T-cell (primary cell): ENCODE data around the gene ELMO1. TPM values are rescaled to one million over a fixed set of nuclear protein-coding genes. Genes with fewer than 3 reads are reported as not detected.

ENCODE experiments used
- ATAC-seq, 4 experiments: fragments of 200-7000 bp in 3 of 4; fragments of 150-1000 bp in 1 of 4; cut with Tn5 transposase; replicated peaks in 1 of 4; 1 replicate in 3 of 4; 2 replicates in 1 of 4; pipeline ENCODE4 v1.10.0; 2021; ENCODE audit warnings: moderate library complexity in 3 of 4, mild to moderate bottlenecking in 2 of 4, moderate number of reproducible peaks in 1 of 4
- CTCF ChIA-PET, 2 donors: fragments of 300-600 bp; sonication (Branson Sonifier 250); formaldehyde crosslinking; loops; one replicate each; lab custom pipeline; 2022; ENCODE audit warnings: antibody characterized with exemption in 2 of 2; lab: Charles Lee
- POLR2A ChIA-PET, 2 donors: fragments of 300-600 bp; sonication (Branson Sonifier 250); formaldehyde crosslinking; loops; one replicate each; lab custom pipeline; 2022; ENCODE audit warnings: antibody characterized with exemption in 2 of 2; lab: Charles Lee
- DNase-seq, 35 experiments: peaks; one replicate each; pipeline versions ENCODE4 v3.0.0 to v3.0.0-alpha.2; 2013 to 2023
- H3K27ac ChIP-seq: one replicate; pipeline ENCODE4 v1.5.1; 2013; ENCODE audit warnings: low read length
- H3K27me3 ChIP-seq, 2 experiments: replicated peaks in 1 of 2; 1 replicate in 1 of 2; 2 replicates in 1 of 2; pipeline versions ENCODE4 v1.6.1 to v1.7.0; 2013; ENCODE audit warnings: low read length in 1 of 2, mixed read lengths in 1 of 2; ENCODE audit not compliant: control insufficient read depth in 2 of 2, insufficient read depth in 2 of 2; ENCODE audit errors: extremely low read depth in 1 of 2
- H3K36me3 ChIP-seq, 2 donors: 1 replicate in 1 of 2; 2 replicates in 1 of 2; pipeline versions ENCODE4 v1.6.1 to v1.7.0; 2013; ENCODE audit warnings: low read length in 1 of 2; ENCODE audit not compliant: control insufficient read depth in 2 of 2, insufficient read depth in 1 of 2; ENCODE audit errors: extremely low read depth in 1 of 2
- H3K4me1 ChIP-seq, 2 experiments: 1 replicate in 1 of 2; 2 replicates in 1 of 2; pipeline versions ENCODE4 v1.6.1 to v1.7.0; 2013; ENCODE audit warnings: low read length in 2 of 2, mixed read lengths in 1 of 2; ENCODE audit not compliant: insufficient read depth in 2 of 2, control insufficient read depth in 1 of 2; ENCODE audit errors: extremely low read depth in 1 of 2
- H3K4me3 ChIP-seq, 2 donors: 1 replicate in 1 of 2; 2 replicates in 1 of 2; pipeline versions ENCODE4 v1.5.1 to v1.7.0; 2013; ENCODE audit warnings: mild to moderate bottlenecking in 2 of 2, low read length in 1 of 2, moderate library complexity in 1 of 2; ENCODE audit not compliant: control insufficient read depth in 1 of 2; ENCODE audit errors: extremely low read depth in 1 of 2
- H3K9me3 ChIP-seq: 2 replicates; pipeline ENCODE4 v1.7.0; 2013
- H3K27ac Mint-ChIP-seq, 2 donors: one replicate each; pipeline ENCODE4 v1.8.0; 2020 to 2021; ENCODE audit warnings: mild to moderate bottlenecking in 2 of 2, mixed read lengths in 2 of 2
- H3K27me3 Mint-ChIP-seq, 2 donors: one replicate each; pipeline ENCODE4 v1.8.0; 2021 to 2022; ENCODE audit warnings: mixed read lengths in 2 of 2
- H3K36me3 Mint-ChIP-seq: one replicate; pipeline ENCODE4 v1.8.0; 2021; ENCODE audit warnings: mixed read lengths
- H3K4me1 Mint-ChIP-seq, 3 donors: one replicate each; pipeline ENCODE4 v1.8.0; 2020 to 2022; ENCODE audit warnings: mixed read lengths in 3 of 3, mild to moderate bottlenecking in 1 of 3
- H3K4me3 Mint-ChIP-seq, 3 donors: one replicate each; pipeline ENCODE4 v1.8.0; 2020 to 2022; ENCODE audit warnings: mild to moderate bottlenecking in 3 of 3, mixed read lengths in 3 of 3, moderate library complexity in 3 of 3
- H3K9me3 Mint-ChIP-seq, 3 donors: one replicate each; pipeline ENCODE4 v1.8.0; 2020 to 2022; ENCODE audit warnings: mixed read lengths in 3 of 3
- WGBS: methylation state at CpG from one replicate; pipeline ENCODE4 v1.1.5; 2013; ENCODE audit warnings: missing lambda C conversion rate; ENCODE audit not compliant: insufficient coverage; 5-methylcytosine and 5-hydroxymethylcytosine counted together
- total RNA-seq, 35 experiments: library from RNA in 6 of 35; stranded (reverse) in 6 of 35; fragments of 120-200 nt in 1 of 35; gene quantifications; one replicate each; pipeline versions ENCODE4 v1.2.1 to v1.2.4 and lab custom pipeline; 2013 to 2026

The ELMO1 gene
- total RNA-seq, 5 donors from 2014 or later (not counting 1 experiment from before 2014, with no cell fraction given) = 101 to 149 (median 113) TPM

DNA sequence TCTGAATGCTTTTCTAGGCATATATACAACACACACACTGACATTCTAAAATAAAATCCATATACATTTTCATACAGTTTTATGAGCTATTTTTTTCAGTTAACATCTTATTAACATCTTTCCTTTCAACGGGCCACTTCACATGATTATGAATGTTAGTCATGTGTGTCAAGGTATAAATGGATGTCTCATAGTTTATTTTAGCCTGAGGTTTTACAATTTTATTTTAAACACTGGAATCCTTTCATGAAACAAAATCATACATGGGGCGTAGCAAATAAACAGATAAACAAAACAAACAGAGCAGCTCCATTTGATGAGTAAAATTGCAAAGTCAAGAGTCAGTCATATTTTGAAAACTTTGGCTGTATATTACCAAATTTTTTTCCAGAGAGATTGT lies 604.3 kb downstream of the ELMO1 start:
- POLR2A ChIA-PET = no interaction called here
- H3K9me3 Mint-ChIP-seq = peaks cover 6 to 18% (median 9%) of the 10 kb centered on the region in 3 donors
- H3K27ac Mint-ChIP-seq = no peak overlapping the region
- no peaks in the 10 kb centered on the region for H3K36me3 ChIP-seq
- no peaks in the 10 kb centered on the region for H3K4me1 Mint-ChIP-seq
- no peak for ATAC-seq
- no peaks in the 10 kb centered on the region for H3K27me3 Mint-ChIP-seq
- H3K4me3 Mint-ChIP-seq = no peak overlapping the region
- no peak overlapping the region for H3K4me3 ChIP-seq
- no peak for DNase-seq
- H3K27me3 ChIP-seq = no peaks in the 10 kb centered on the region
- H3K36me3 Mint-ChIP-seq = peaks cover 15% of the 10 kb centered on the region
- no CpG with 5 or more reads among the region's 2 CpGs for WGBS
- H3K27ac ChIP-seq = no peak overlapping the region
- CTCF ChIA-PET = no interaction called here
- H3K4me1 ChIP-seq = no peaks in the 10 kb centered on the region
- H3K9me3 ChIP-seq = peaks cover 3% of the 10 kb centered on the region

DNA sequence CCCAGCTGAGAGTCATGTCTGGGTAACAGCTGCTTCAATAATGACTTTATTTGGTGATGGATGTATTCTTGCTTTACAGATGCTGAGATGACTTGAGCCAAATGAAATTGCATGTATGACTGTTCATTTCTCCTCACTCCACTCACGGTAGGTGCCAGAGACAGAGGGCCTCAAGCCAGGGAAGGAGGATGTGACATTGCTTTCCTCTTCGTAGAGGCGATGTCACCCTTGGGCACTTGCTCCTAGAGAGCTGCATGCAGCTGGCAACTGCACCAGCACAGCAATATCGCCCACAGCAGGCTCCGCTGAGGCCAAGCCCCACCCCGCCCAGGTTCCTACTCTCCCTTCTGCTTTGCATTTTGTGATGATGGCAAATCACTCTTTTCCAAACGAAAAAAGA lies 607.8 kb downstream of the ELMO1 start:
- CTCF ChIA-PET = no interaction called here

DNA sequence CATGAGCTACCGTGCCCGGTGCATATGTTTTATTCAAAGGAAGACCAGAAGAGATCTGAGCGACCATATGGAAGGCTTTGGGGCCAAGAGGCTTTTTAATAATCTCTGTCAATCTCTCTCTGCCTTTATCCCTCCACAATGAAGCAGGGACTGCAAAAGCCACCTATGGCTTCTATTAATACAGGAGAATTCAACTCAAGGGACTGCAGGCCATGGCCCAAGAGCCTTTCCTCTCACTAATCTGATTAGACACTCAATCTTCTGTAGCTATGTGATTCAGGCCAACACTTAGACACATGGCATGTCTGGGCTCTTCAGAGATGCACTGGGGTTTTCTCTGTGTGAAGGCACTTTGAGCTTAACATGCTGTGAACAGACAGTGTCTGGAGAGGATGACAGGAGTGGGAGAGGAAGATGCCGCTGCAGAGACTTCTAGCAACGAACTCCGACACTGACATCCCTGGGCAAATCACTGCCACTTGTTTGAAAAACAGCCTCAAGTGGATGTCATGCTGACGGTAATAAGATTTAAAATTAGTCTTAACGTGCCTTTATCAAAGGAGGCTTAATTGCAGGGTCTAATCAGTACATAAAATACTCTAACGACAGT lies 609.9 kb downstream of the ELMO1 start:
- ChIA-PET POLR2A (interaction anchor here in 1 of 2 donors (0.5 kb wide), 1 partner anchor 364 kb away, joined by 3 read pairs; no protein-coding TSS in a partner anchor), CTCF (interaction anchor here in 1 of 2 donors (0.6 kb wide), 1 partner anchor 193 kb away, joined by 3 read pairs; no protein-coding TSS in a partner anchor)
- Histone ChIP-seq H3K9me3 (no peaks in the 10 kb centered on the region), H3K4me1 (no peaks in the 10 kb centered on the region), H3K36me3 (no peaks in the 10 kb centered on the region), H3K4me3 (no peak overlapping the region), H3K27ac (no peak overlapping the region), H3K27me3 (no peaks in the 10 kb centered on the region)
- DNase-seq = no peak
- no peaks in the 10 kb centered on the region for H3K27me3 Mint-ChIP-seq
- H3K9me3 Mint-ChIP-seq = peaks cover 0 to 6% (median 0%) of the 10 kb centered on the region in 3 donors
- no peaks in the 10 kb centered on the region for H3K4me1 Mint-ChIP-seq
- H3K36me3 Mint-ChIP-seq = no peaks in the 10 kb centered on the region
- H3K4me3 Mint-ChIP-seq = no peak overlapping the region
- H3K27ac Mint-ChIP-seq = no peak overlapping the region
- no peak for ATAC-seq
- WGBS = 92% methylated on average over 7 of the region's 9 CpGs

More for the DNA sequence above, 607.8 kb downstream of the ELMO1 start:
- Histone ChIP-seq H3K4me1 (no peaks in the 10 kb centered on the region), H3K27ac (no peak overlapping the region), H3K36me3 (no peaks in the 10 kb centered on the region), H3K27me3 (no peaks in the 10 kb centered on the region), H3K9me3 (no peaks in the 10 kb centered on the region), H3K4me3 (no peak overlapping the region)
- Mint-ChIP-seq H3K4me1 (no peaks in the 10 kb centered on the region), H3K9me3 (peaks cover 0 to 3% (median 3%) of the 10 kb centered on the region in 3 donors), H3K4me3 (no peak overlapping the region), H3K36me3 (peaks cover 3% of the 10 kb centered on the region), H3K27ac (no peak overlapping the region), H3K27me3 (no peaks in the 10 kb centered on the region)
- POLR2A ChIA-PET = no interaction called here
- 94% methylated on average over 6 of the region's 7 CpGs for WGBS
- no peak for ATAC-seq
- no peak for DNase-seq

DNA sequence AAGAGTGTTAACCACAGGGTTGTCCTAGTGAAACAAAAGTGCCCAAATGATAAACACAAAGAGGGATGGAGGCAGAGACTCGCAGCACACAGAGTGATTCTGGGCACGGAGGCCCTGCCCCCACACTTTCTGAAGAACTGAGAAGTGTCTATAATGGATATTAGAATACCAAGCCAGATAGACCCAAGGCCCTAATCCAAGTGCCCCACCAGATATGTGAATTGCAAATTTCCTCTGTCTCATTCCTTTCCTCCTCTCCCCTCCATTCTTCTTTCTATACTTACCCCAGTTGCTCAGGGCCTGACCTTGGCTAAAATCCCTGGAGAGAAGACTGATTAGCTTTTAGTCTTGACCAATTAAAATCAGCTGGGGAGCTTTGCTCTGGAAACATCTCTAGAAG lies 617.6 kb downstream of the ELMO1 start:
- Mint-ChIP-seq H3K9me3 (peaks cover 4 to 12% (median 5%) of the 10 kb centered on the region in 3 donors), H3K27me3 (no peaks in the 10 kb centered on the region), H3K27ac (no peak overlapping the region), H3K4me3 (no peak overlapping the region), H3K36me3 (no peaks in the 10 kb centered on the region), H3K4me1 (no peaks in the 10 kb centered on the region)
- Histone ChIP-seq H3K9me3 (no peaks in the 10 kb centered on the region), H3K4me1 (no peaks in the 10 kb centered on the region), H3K27me3 (no peaks in the 10 kb centered on the region), H3K4me3 (no peak overlapping the region), H3K27ac (no peak overlapping the region), H3K36me3 (no peaks in the 10 kb centered on the region)
- ATAC-seq = no peak
- ChIA-PET CTCF (no interaction called here), POLR2A (no interaction called here)
- WGBS = no CpG with 5 or more reads among the region's 2 CpGs
- no peak for DNase-seq

DNA sequence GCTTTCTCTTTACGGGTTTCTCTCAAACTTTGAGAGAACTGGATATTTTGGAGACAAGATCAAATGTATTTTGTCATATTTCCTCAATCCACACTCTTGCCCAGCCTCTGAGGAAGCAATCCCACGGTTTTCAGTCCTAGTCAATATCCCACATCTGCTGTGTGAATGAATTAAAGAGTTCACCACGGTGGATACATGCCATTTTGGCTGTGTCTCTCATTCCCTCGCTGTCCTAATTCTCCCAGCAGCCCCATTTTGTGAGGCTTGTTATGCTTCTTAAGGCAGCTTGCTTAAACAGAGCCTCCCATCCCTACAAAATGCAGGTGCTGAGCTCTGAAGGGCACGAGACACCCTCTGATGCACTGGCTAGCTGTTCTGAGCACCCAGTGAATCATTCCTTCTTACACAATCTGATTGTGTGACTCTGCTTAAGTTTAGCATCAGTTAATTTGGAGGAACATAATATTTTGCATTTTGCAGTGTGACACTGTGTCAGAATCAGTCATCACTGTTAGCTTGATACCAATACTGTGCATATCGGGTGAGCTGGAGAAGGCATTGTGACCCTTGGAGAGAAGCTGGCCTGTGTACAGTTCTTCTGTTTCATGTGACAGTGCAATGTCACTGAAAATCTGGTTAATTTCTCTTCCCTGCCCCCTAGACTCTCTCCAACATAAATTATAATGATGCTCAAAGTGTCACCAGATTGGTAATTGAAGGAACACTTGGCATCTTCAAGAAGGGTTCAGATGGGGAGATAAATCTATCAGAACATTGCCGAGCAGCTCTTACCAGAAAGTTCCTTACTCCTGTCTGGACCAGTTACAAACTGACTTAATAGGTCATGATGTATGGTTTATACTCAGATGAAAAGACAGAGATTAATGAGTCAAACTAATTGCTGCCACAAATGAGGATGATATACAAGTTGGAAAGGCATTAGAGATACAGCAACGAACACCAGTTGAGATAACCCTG lies 620.6 kb downstream of the ELMO1 start:
- CTCF ChIA-PET = interaction anchor here (0.6 to 1.0 kb wide), 3 partner anchors 20 to 354 kb away, joined by 3 to 5 read pairs (median 3); no protein-coding TSS in a partner anchor
- H3K36me3 ChIP-seq = no peaks in the 10 kb centered on the region
- no peaks in the 10 kb centered on the region for H3K4me1 ChIP-seq
- DNase-seq = no peak
- Mint-ChIP-seq H3K27me3 (no peaks in the 10 kb centered on the region), H3K4me3 (no peak overlapping the region), H3K36me3 (no peaks in the 10 kb centered on the region), H3K4me1 (no peaks in the 10 kb centered on the region), H3K9me3 (peaks cover 2 to 12% (median 4%) of the 10 kb centered on the region in 3 donors), H3K27ac (no peak overlapping the region)
- H3K27me3 ChIP-seq = no peaks in the 10 kb centered on the region
- no peak overlapping the region for H3K27ac ChIP-seq
- H3K9me3 ChIP-seq = no peaks in the 10 kb centered on the region
- 100% methylated on average over 1 of the region's 8 CpGs for whole genome bisulfite sequencing
- POLR2A ChIA-PET = interaction anchor here in 1 of 2 donors (0.7 kb wide), 1 partner anchor 221 kb away, joined by 3 read pairs; no protein-coding TSS in a partner anchor
- no peak overlapping the region for H3K4me3 ChIP-seq
- no peak for ATAC-seq

DNA sequence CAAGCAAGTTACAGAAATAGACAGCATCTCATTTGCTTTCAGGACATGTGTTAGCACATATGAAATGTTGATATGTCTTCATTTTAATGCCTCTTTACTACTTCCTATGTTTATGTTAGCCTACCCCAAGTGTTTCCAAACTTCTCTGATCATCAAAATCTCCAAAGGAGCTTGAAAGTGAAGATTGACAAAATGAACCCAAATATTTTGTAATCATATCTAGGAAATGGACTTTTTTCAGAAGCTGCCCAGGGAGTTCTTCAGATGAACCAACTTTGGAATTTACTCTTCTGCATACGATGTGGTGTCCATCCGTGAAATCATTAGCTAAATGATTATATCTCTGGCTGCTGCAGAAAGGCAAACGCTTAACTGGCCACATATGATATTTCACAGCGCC lies 623.2 kb downstream of the ELMO1 start:
- H3K4me1 ChIP-seq = no peaks in the 10 kb centered on the region
- H3K9me3 Mint-ChIP-seq = peaks cover 0 to 6% (median 0%) of the 10 kb centered on the region in 3 donors
- H3K27ac ChIP-seq = no peak overlapping the region
- no peak overlapping the region for H3K4me3 ChIP-seq
- H3K27me3 Mint-ChIP-seq = no peaks in the 10 kb centered on the region
- CTCF ChIA-PET = no interaction called here
- 97% methylated on average over 4 of the region's 4 CpGs for WGBS
- H3K4me1 Mint-ChIP-seq = no peaks in the 10 kb centered on the region
- no peaks in the 10 kb centered on the region for H3K9me3 ChIP-seq
- no peak for ATAC-seq
- H3K36me3 Mint-ChIP-seq = no peaks in the 10 kb centered on the region
- POLR2A ChIA-PET = interaction anchor here in 1 of 2 donors (0.6 kb wide), 1 partner anchor 126 kb away, joined by 6 read pairs; no protein-coding TSS in a partner anchor
- H3K27me3 ChIP-seq = no peaks in the 10 kb centered on the region
- no peaks in the 10 kb centered on the region for H3K36me3 ChIP-seq
- H3K4me3 Mint-ChIP-seq = no peak overlapping the region
- no peak overlapping the region for H3K27ac Mint-ChIP-seq
- no peak for DNase-seq
